Urinary bladder (tissue), 4 donors: ENCODE results near the gene F13A1. TPM values are rescaled to one million over a fixed set of nuclear protein-coding genes. Genes with fewer than 3 reads are reported as not detected.

ENCODE experiments used
- DNase-seq: peaks from one replicate; pipeline ENCODE4 v3.0.0-alpha.2; 2015; ENCODE audit errors: extremely low spot score
- H3K27ac ChIP-seq: one replicate; pipeline ENCODE4 v1.5.1; 2013; ENCODE audit warnings: low read depth, mild to moderate bottlenecking, moderate library complexity
- H3K36me3 ChIP-seq: one replicate; pipeline ENCODE4 v1.6.1; 2013; ENCODE audit warnings: mild to moderate bottlenecking, moderate library complexity; ENCODE audit not compliant: insufficient read depth
- H3K4me1 ChIP-seq: one replicate; pipeline ENCODE4 v1.6.1; 2013; ENCODE audit warnings: mild to moderate bottlenecking, moderate library complexity; ENCODE audit not compliant: insufficient read depth
- H3K4me3 ChIP-seq: one replicate; pipeline ENCODE4 v1.5.1; 2013; ENCODE audit warnings: low read depth, low read length
- WGBS: extraction: QIAGEN DNeasy Blood & Tissue Kit; methylation state at CpG from one replicate; pipeline ENCODE4 v1.1.7; 2013; 5-methylcytosine and 5-hydroxymethylcytosine counted together
- polyA plus RNA-seq: library from polyadenylated mRNA; stranded (reverse); fragments of 200-250 nt; gene quantifications from one replicate; pipeline ENCODE4 v1.2.3, GENCODE V29; 2013
- total RNA-seq: library from RNA; depleted of rRNA; stranded (reverse); fragments of >200 nt; gene quantifications from one replicate; pipeline ENCODE4 v1.2.3, GENCODE V29; 2014
- donor health status: healthy with polysubstance abuse.
- donor health status: healthy.

F13A1 gene
- total and polyA plus RNA-seq, 2 donors = 113 to 203 TPM

- H3K4me1 ChIP-seq = no peaks in the 10 kb centered on the region
- no peak for DNase-seq
- no peak overlapping the region for H3K27ac ChIP-seq
- WGBS = 60% methylated on average over 6 of the region's 6 CpGs
- H3K4me3 ChIP-seq = no peak overlapping the region
- no peaks in the 10 kb centered on the region for H3K36me3 ChIP-seq
Observed at GRCh38 chr6:6178795-6179194, 141.7 kb downstream of the F13A1 start.

- H3K36me3 ChIP-seq = no peaks in the 10 kb centered on the region
- WGBS = 80% methylated on average over 4 of the region's 4 CpGs
- no peak for DNase-seq
- H3K27ac ChIP-seq = no peak overlapping the region
- no peak overlapping the region for H3K4me3 ChIP-seq
- no peaks in the 10 kb centered on the region for H3K4me1 ChIP-seq
Observed at GRCh38 chr6:6177754-6178153, 142.7 kb downstream of the F13A1 start.

- DNase-seq = no peak
- 57% methylated on average over 8 of the region's 8 CpGs for WGBS
- Histone ChIP-seq H3K4me3 (no peak overlapping the region), H3K4me1 (no peaks in the 10 kb centered on the region), H3K27ac (no peak overlapping the region), H3K36me3 (no peaks in the 10 kb centered on the region)
Observed at GRCh38 chr6:6176586-6177228, 143.8 kb downstream of the F13A1 start.

GRCh38 chr6:6176127-6176526 lies 144.3 kb downstream of the F13A1 start:
- no peak overlapping the region for H3K4me3 ChIP-seq
- no peaks in the 10 kb centered on the region for H3K36me3 ChIP-seq
- no peak for DNase-seq
- H3K27ac ChIP-seq = no peak overlapping the region
- H3K4me1 ChIP-seq = no peaks in the 10 kb centered on the region

GRCh38 chr6:6169141-6169540 lies 151.3 kb downstream of the F13A1 start:
- no peak overlapping the region for H3K27ac ChIP-seq
- no peak overlapping the region for H3K4me3 ChIP-seq
- no peaks in the 10 kb centered on the region for H3K36me3 ChIP-seq
- 59% methylated on average over 1 of the region's 1 CpG for WGBS
- no peaks in the 10 kb centered on the region for H3K4me1 ChIP-seq
- no peak for DNase-seq

- Histone ChIP-seq H3K4me3 (no peak overlapping the region), H3K27ac (no peak overlapping the region), H3K4me1 (no peaks in the 10 kb centered on the region), H3K36me3 (no peaks in the 10 kb centered on the region)
- WGBS = 75% methylated on average over 3 of the region's 3 CpGs
- DNase-seq = no peak
Observed at GRCh38 chr6:6166064-6166463, 154.4 kb downstream of the F13A1 start.

- 78% methylated on average over 4 of the region's 4 CpGs for WGBS
- H3K4me3 ChIP-seq = no peak overlapping the region
- H3K27ac ChIP-seq = no peak overlapping the region
- H3K4me1 ChIP-seq = no peaks in the 10 kb centered on the region
- no peak for DNase-seq
- H3K36me3 ChIP-seq = no peaks in the 10 kb centered on the region
Observed at GRCh38 chr6:6164367-6164766, 156.1 kb downstream of the F13A1 start.

- H3K36me3 ChIP-seq = no peaks in the 10 kb centered on the region
- H3K4me1 ChIP-seq = no peaks in the 10 kb centered on the region
- no peak overlapping the region for H3K27ac ChIP-seq
- WGBS = 90% methylated on average over 3 of the region's 3 CpGs
- H3K4me3 ChIP-seq = no peak overlapping the region
- no peak for DNase-seq
Observed at GRCh38 chr6:6154335-6154734, 166.1 kb downstream of the F13A1 start.

GRCh38 chr6:6152060-6152459 lies 168.4 kb downstream of the F13A1 start:
- H3K27ac ChIP-seq = no peak overlapping the region
- DNase-seq = no peak
- no peaks in the 10 kb centered on the region for H3K4me1 ChIP-seq
- no peak overlapping the region for H3K4me3 ChIP-seq
- 41% methylated on average over 6 of the region's 6 CpGs for WGBS
- H3K36me3 ChIP-seq = no peaks in the 10 kb centered on the region

GRCh38 chr6:6148192-6148815 lies 172.2 kb downstream of the F13A1 start:
- no peak overlapping the region for H3K27ac ChIP-seq
- DNase-seq = no peak

GRCh38 chr6:6131492-6132109 lies 188.9 kb downstream of the F13A1 start:
- H3K4me1 ChIP-seq = no peaks in the 10 kb centered on the region
- WGBS = 45% methylated on average over 4 of the region's 4 CpGs
- DNase-seq = no peak
- H3K36me3 ChIP-seq = no peaks in the 10 kb centered on the region
- H3K27ac ChIP-seq = no peak overlapping the region
- no peak overlapping the region for H3K4me3 ChIP-seq

More at GRCh38 chr6:6148192-6148815, 172.2 kb downstream of the F13A1 start:
- H3K4me3 ChIP-seq = no peak overlapping the region
- WGBS = 64% methylated on average over 7 of the region's 7 CpGs
- no peaks in the 10 kb centered on the region for H3K4me1 ChIP-seq
- H3K36me3 ChIP-seq = peaks cover 2% of the 10 kb centered on the region

GRCh38 chr6:6125495-6125894 lies 195.0 kb downstream of the F13A1 start:
- 65% methylated on average over 3 of the region's 3 CpGs for WGBS
- DNase-seq = no peak
- H3K36me3 ChIP-seq = no peaks in the 10 kb centered on the region
- no peaks in the 10 kb centered on the region for H3K4me1 ChIP-seq
- H3K27ac ChIP-seq = no peak overlapping the region
- H3K4me3 ChIP-seq = no peak overlapping the region

- WGBS = 56% methylated on average over 3 of the region's 3 CpGs
- H3K4me1 ChIP-seq = no peaks in the 10 kb centered on the region
- no peaks in the 10 kb centered on the region for H3K36me3 ChIP-seq
- no peak for DNase-seq
- no peak overlapping the region for H3K27ac ChIP-seq
- no peak overlapping the region for H3K4me3 ChIP-seq
Observed at GRCh38 chr6:6123803-6124202, 196.7 kb downstream of the F13A1 start.

GRCh38 chr6:6121943-6122342 lies 198.5 kb downstream of the F13A1 start:
- Histone ChIP-seq H3K36me3 (no peaks in the 10 kb centered on the region), H3K4me3 (no peak overlapping the region), H3K27ac (no peak overlapping the region), H3K4me1 (no peaks in the 10 kb centered on the region)
- WGBS = 100% methylated on average over 1 of the region's 1 CpG
- DNase-seq = no peak
